D721Med (cell line): Measurements from ENCODE around the gene CTTN.
A peak's percentile ranks its signal among the peaks of the same experiment; 100 is the strongest.

ENCODE experiments used
- DNase-seq: peaks from one replicate; pipeline ENCODE4 v3.0.0; 2011; ENCODE audit warnings: low spot score; ENCODE audit not compliant: insufficient read length
- FAIRE-seq: peaks from 2 replicates; lab custom pipeline; 2011; peaks lifted over from hg19 to GRCh38; lab: Jason Lieb, UNC
- TF ChIP-seq, protein P1 (sequence below): IDR thresholded peaks from 2 replicates; pipeline ENCODE4 v1.5.1; 2012; ENCODE audit warnings: mild to moderate bottlenecking, control low read depth; ENCODE audit not compliant: insufficient read depth; ENCODE audit errors: missing control alignments

Gene CTTN

DNA sequence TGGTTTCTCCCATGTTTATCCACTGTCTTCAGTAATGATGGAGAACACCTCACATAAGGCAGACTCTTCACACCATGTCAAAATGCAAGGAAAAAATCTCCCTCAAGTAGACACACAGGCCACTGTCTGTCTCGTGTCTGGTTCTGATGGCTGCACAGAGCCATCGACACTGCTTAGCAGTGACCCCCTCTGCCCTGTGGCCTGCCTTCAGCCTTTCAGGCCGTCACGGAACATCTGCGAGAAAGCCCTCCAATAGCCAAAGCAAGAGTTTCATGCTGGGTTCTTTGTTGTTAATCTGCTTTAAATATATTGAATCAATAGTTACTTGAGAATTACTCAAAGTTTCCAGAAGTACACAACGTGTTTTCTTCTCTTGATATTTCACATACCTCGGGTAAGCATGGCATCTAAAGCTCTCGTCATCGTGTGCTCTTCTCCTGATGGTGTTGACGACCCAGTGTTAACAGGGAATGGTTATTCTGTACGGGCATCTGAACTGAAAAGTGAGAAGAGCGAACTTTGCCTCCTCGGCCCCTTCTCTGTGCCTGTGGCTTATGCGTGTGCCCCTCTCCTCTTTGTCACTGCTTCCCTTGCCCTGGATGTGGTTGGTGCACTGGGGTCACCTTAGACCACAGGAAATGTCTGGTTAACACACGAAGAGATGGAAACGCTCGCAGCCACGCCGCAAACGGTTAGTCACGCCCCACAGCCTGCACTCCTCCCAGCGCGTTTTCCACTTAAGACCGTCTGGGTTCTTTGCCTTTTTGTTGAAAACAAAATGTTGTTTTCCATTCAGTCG lies 33.4 kb upstream of the CTTN start:
- FAIRE-seq = no peak
- DNase-seq = no peak
- TF ChIP-seq, protein P1, sequence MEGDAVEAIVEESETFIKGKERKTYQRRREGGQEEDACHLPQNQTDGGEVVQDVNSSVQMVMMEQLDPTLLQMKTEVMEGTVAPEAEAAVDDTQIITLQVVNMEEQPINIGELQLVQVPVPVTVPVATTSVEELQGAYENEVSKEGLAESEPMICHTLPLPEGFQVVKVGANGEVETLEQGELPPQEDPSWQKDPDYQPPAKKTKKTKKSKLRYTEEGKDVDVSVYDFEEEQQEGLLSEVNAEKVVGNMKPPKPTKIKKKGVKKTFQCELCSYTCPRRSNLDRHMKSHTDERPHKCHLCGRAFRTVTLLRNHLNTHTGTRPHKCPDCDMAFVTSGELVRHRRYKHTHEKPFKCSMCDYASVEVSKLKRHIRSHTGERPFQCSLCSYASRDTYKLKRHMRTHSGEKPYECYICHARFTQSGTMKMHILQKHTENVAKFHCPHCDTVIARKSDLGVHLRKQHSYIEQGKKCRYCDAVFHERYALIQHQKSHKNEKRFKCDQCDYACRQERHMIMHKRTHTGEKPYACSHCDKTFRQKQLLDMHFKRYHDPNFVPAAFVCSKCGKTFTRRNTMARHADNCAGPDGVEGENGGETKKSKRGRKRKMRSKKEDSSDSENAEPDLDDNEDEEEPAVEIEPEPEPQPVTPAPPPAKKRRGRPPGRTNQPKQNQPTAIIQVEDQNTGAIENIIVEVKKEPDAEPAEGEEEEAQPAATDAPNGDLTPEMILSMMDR = no peak

DNA sequence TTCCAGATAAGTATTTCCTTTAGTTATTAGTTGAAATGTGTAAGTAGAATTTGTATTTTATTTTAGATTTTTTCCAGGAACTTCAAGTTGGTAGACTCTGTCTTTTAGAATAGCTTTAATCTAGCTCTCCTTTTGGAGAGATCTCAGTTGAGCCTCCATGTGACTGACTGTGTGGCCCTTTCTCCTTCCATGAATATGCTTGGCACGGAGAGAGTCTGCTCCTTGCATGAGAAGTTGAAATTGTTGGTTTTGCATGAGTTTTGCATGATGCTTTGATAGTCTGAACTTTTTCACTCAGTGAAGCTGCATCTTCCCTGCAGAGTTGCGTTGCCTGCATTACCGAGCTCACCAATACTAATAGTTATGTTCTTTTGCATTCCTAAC lies 32.8 kb upstream of the CTTN start:
- no peak for DNase-seq
- TF ChIP-seq, protein P1 = no peak
- FAIRE-seq = no peak

DNA sequence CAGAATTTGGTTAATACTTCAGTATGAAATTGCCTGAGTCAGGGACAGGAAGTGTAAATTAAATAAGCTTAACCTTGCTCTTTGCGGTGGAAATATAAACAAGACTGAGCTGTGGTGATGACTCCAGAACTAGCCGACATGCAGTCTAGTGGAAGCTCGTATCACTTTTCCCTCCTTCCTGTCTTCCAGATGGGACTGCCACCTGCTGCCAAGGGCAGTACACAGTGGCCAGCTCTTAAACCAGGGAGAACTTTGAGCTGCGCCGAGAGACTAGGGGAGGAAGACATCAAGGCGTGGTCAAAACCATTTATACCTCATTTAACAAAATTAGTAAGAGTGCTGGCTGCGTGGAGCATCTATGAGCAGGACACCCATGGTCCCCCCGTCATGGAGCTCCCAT lies 31.3 kb upstream of the CTTN start:
- TF ChIP-seq, protein P1 = no peak
- DNase-seq (no peak), FAIRE-seq (no peak)

DNA sequence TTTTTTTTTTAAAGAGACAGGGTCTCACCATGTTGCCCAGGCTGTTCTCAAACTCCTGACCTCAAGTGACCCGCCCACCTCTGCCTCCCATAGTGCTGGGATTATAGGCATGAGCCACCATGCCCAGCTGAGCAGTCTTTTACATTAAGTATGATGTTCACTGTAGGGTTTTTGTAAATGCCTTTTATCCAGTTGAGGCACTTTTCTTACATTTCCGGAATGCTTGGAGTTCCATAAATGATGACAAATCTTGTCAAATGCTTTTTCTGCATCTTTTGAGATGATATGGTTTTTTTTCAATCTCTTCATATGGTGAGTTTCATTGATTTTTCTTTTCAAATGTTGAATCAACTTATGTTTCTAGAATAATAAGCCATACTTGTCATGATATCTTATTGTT lies 29.4 kb upstream of the CTTN start:
- no peak for FAIRE-seq
- DNase-seq = no peak
- TF ChIP-seq, protein P1 = no peak

DNA sequence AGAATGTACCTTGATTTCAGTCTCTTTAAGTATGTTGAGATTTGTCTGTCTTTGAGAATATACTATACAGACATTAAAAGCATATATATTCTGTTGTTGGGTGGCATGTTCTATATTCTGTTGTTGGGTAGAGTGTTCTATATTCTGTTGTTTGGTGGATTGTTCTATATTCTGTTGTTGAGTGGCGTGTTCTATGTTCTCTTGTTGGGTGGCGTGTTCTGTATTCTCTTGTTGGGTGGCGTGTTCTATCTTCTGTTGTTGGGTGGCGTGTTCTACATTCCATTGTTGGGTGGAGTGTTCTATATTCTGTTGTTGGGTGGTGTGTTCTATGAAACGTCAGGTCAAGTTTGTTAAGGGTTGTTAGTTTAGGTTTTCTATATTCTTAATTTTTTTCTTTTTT lies 27.1 kb upstream of the CTTN start:
- TF ChIP-seq, protein P1 = no peak
- FAIRE-seq = peak; percentile 94
- no peak for DNase-seq

DNA sequence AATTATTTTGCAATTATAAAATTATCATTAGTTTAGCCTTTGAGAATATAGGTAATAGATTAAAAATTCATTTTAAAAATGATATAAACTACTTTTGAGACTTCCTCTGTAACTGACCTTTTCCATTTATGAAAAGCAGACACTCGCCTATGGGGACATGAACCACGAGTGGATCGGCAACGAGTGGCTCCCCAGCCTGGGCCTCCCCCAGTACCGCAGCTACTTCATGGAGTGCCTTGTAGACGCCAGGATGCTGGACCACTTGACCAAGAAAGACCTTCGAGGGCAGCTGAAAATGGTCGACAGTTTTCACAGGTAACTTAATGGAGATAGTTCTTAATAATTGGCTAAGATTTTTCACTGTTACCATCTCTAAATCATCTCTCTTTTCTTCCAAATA lies 26.3 kb upstream of the CTTN start:
- no peak for FAIRE-seq
- TF ChIP-seq, protein P1 = no peak

DNA sequence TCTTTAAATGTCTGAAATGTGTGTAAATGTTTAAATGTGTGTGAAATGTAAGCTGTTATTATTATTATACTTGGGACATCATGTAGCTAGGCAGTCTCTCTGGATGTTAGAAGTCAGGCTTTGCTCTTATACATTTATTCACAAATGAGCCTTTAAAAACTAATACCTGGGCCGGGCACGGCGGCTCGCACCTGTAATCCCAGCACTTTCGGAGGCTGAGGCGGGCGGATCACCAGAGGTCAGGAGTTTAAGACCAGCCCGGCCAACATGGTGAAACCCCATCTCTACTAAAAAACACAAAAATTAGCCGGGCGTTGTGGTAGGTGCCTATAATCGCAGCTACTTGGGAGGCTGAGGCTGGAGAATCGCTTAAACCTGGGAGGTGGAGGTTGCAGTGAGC lies 21.7 kb upstream of the CTTN start:
- FAIRE-seq (no peak), DNase-seq (no peak)
- TF ChIP-seq, protein P1 = no peak

More for the DNA sequence above, 26.3 kb upstream of the CTTN start:
- DNase-seq = no peak
